Stimulated activated CD4-positive, alpha-beta T cell treated with anti-CD3 and anti-CD28 coated beads, Interleukin-12 subunit alpha, Interleukin-12 subunit beta, amount 100 ng/mL, for 48 hours (primary cell): ENCODE data around the gene HES4.

Source experiments
- DNase-seq, 3 donors: peaks; one replicate each; pipeline ENCODE4 v3.0.0-alpha.2; 2020; ENCODE audit warnings: low read depth in 2 of 3, low spot score in 1 of 3

Gene HES4

GRCh38 chr1:967466-968343 is 32.2 kb downstream of the HES4 start:
- DNase-seq = no peak

GRCh38 chr1:966704-967300 is 33.1 kb downstream of the HES4 start:
- peak; percentile 58 to 83 (median 74) for DNase-seq

DNA sequence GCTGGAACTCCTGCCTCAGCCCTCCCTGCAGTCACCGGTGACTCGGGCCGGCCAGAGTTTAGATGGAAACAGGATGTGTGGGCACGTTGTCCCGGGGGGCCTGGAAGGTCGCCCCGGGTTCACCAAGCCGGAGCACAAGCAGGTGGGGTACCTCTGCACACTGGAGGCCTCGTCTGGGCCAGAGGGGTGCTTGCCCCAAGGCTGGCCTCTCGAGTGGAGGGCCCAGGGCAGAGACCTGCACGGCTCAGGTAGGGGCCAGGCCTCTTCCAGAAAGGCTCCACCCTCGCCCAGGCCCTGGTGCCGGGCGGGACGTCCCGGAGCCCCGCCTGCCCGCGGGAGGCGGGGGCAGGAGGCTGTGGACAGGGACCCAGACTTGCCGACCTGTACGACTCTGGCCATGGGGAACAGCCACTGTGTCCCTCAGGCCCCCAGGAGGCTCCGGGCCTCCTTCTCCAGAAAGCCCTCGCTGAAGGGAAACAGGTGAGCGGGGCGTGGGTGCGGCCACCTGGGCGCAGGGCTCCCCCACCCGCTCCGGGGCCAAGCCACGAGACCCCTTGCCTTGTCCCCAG is 33.7 kb downstream of the HES4 start, which contains the start of gene PLEKHN1:
TSS of gene PLEKHN1 (plus strand) at position 348 of the 569 bp plus-strand sequence. CDS start at position 398, 50 bp downstream.
- peak in 1 of 3 donors; percentile 30 for DNase-seq

- no peak for DNase-seq
These were observed 34.3 kb downstream of the HES4 start for GRCh38 chr1:965526-966134.

- DNase-seq = no peak
These were observed 35.0 kb downstream of the HES4 start for GRCh38 chr1:964691-965525.

GRCh38 chr1:963746-964525 is 36.0 kb downstream of the HES4 start:
- no peak for DNase-seq

GRCh38 chr1:963301-963651 is 36.6 kb downstream of the HES4 start:
- DNase-seq = no peak

- DNase-seq = no peak
These were observed 37.3 kb downstream of the HES4 start for GRCh38 chr1:962381-963300.

DNA sequence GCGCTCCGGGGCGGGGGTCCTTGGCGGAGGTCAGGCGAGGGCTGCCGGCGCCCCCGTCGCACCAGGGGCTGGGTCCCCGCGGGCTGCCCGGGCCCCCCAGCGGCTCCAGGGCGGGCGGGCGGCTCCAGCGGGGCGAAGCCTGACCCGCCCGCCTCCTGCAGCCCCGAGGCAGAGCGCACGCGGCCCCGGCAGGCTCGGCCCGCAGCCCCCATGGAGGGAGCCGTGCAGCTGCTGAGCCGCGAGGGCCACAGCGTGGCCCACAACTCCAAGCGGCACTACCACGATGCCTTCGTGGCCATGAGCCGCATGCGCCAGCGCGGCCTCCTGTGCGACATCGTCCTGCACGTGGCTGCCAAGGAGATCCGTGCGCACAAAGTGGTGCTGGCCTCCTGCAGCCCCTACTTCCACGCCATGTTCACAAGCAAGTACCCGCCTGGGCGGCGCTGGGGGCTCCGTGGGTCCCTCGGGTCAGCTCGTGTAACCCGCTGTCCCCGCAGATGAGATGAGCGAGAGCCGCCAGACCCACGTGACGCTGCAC is 38.7 kb downstream of the HES4 start:
- no peak for DNase-seq

DNA sequence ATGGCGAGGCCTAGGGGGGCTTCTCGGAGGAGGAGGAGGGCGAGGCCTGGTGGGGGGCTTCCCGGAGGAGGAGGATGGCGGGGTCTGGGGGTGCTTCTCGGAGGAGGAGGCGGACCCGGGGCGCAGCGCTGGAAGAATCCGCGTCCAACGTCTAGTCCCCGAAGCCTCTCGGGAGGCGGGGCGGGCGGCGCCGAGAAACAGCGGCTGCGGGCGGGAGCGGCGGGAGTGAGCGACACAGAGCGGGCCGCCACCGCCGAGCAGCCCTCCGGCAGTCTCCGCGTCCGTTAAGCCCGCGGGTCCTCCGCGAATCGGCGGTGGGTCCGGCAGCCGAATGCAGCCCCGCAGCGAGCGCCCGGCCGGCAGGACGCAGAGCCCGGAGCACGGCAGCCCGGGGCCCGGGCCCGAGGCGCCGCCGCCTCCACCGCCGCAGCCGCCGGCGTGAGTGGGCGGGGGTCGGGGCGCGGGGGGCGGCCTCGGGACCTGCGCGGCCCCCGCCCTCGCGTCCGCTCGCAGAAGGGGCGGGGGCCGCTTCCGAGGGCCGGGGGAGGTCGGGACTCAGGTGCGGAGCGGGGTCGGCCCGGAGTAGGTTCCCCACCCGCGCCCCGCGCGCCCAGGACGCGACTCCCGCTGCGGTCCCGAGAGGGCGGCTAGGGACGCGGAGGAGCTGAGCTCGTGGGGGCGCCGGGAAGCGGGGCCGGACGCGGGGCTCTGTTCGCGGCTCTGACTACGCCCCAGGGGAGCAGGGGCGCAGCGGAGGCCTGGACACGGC is 39.4 kb downstream of the HES4 start, which contains the start of gene KLHL17:
TSS of gene KLHL17 (plus strand) at position 222 of the 769 bp plus-strand sequence. CDS start at position 332, 110 bp downstream.
- DNase-seq = peak; percentile 64 to 83 (median 76)

DNA sequence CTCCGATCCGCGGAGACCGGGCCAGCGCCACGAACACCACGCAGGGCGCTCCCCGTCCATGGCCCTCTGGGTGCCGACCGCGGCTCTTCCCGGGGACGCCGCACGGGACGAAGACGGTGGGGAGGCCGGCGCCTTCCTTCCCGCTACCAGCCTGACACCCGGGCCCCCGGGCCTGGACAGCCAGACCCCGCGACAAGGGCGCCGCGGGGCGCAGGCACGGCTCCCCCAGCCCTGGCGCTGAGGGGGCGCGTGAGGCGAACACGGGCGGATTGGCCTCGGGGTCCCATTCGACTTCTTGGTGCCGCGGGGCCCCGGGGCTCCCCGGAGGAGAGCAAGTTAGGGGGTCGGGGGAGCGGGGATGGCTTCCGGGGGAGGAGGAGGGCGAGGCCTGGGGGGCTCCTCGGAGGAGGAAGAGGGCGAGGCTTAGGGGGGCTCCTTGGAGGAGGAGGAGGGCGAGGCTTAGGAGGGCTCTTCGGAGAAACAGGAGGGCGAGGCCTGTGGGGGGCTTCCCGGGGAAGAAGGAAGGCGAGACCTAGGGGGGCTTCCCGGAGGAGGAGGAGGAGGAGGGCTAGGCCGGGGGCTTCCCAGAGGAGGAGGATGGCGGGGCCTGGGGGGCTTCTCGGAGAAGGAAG is 40.0 kb downstream of the HES4 start:
- DNase-seq = no peak

DNA sequence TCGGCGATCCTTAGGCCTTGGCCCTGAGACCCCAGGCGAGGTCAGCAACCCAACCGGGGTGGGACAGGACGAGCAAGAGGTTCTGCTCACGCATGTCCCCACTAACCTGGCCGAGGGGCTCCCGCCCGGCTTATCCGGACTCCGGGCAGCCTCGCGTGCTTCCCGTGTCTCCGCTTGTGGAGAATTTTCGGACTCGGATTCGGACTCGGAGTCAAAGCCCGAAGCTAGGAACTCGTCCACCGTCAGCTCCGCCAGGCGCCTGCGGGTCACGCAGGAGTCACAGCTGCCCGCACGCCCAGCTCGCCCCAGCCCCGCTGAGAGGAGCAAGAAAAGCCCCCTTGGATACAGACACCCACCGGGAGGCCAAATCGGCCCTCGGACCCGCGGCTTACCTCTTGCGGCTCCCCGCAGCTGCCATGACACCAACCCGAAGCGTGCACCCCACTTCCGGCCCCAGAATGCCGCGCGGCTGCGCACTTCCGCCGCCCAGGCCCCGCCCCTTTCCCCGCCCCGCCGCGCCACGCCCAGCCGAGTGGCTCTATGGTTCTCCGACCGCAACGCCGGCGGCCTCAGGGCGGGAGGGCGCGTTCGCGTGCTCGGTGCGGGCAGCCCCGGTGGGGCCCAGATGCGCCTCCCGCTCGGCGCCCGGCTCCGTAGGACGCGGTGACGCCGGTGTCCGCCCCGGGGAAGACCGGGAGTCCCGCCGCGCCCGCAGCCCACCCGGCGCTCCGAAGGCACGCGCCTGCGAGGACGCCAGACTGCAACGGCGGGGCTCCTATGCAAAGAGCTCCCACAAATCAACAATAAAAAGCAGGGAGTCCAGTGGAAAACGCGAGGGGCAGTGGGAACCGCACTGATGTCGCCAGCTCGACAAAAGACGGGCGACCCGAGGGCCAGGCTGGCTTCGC is 40.8 kb downstream of the HES4 start, which contains the start of gene NOC2L:
TSS of gene NOC2L (minus strand) at position 434 of the 908 bp plus-strand sequence. CDS start at position 418, 16 bp downstream.
- DNase-seq = peak; percentile 92 to 99 (median 96)

GRCh38 chr1:956636-957035 is 43.3 kb downstream of the HES4 start:
- no peak for DNase-seq

DNA sequence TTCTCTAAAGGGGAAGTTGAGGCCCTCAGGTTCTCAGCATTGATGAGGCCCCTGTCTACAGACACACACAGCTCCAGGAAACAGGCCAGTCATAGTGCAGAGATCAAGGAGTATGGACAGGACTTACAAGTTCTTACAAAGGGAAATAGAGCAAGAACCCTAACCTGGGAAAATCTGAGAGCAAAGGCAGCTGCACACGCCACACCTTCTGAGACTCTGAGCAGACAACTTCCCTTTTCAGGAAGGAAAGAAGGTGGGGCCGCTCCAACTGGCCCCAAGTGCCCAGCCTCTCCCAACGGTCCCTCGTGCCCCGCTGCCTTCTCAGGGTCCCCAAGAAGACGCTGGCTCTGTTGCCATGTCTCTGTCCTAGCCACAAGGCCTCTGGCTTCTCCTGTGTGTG is 44.4 kb downstream of the HES4 start:
- no peak for DNase-seq

DNA sequence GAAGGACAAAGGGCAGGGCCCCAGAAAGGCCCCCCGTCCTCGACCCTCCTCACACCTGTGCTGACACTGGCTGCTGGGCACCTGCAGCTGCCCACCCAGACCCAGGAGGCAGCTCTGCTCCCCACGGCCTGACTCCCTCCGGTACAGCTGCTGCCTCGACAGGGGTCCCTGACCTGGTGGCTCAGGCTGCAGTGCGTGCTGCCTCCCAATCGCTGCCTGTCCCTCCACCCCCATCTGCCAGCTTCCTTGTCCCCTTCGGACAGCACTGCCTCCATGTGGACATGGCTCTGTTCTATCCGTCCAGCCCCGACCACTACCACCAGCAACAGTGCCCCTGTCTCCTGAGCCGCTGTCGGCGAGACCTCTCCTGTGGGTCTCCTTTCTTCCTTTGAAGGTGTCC is 45.0 kb downstream of the HES4 start:
- DNase-seq = no peak
